Right ventricle myocardium superior (tissue), 1 donor: Measurements from ENCODE around the gene CABP1. TPM values are rescaled to one million over a fixed set of nuclear protein-coding genes. Genes with fewer than 3 reads are reported as not detected.
A peak's percentile ranks its signal among the peaks of the same experiment; 100 is the strongest.
"Not testable (repeated sequence)": the region's sequence is repeated elsewhere in the genome, so short reads cannot be mapped to it uniquely, and the experiment has no call there.

Experiments used
- ATAC-seq: fragments of 200-7000 bp; cut with Tn5 transposase; one replicate; pipeline ENCODE4 v1.9.1; 2020; ENCODE audit warnings: mild to moderate bottlenecking; ENCODE audit not compliant: poor library complexity
- DNase-seq: peaks from one replicate; pipeline ENCODE4 v3.0.0-alpha.2; 2020
- intact Hi-C: fragments of 100-400 bp; cut with DNase I; formaldehyde crosslinking; loops from one replicate; pipeline ENCODE4 v1.11.2; 2022
- long read RNA-seq: library from polyadenylated mRNA; unstranded; transcript quantifications from one replicate; pipeline ENCODE4 v2.0.0, GENCODE V29; 2021
- total RNA-seq: library from RNA; stranded (reverse); fragmentation: NEBNext Ultra II Directional; extraction: Animal tissue kit (Norgen Biotek cat#: 25700); gene quantifications from one replicate; pipeline ENCODE4 v1.2.1, GENCODE V29; 2021
- donor health status: DM: no; HTN: yes; CAD: no; lungs with severe emphysema.

Gene CABP1
- total RNA-seq: 6.5 TPM
- long read RNA-seq, partial matches to known transcripts: 0 of 5 reads
- long read RNA-seq, other reads (novel, unspliced or antisense): 3 of 5 reads

DNA sequence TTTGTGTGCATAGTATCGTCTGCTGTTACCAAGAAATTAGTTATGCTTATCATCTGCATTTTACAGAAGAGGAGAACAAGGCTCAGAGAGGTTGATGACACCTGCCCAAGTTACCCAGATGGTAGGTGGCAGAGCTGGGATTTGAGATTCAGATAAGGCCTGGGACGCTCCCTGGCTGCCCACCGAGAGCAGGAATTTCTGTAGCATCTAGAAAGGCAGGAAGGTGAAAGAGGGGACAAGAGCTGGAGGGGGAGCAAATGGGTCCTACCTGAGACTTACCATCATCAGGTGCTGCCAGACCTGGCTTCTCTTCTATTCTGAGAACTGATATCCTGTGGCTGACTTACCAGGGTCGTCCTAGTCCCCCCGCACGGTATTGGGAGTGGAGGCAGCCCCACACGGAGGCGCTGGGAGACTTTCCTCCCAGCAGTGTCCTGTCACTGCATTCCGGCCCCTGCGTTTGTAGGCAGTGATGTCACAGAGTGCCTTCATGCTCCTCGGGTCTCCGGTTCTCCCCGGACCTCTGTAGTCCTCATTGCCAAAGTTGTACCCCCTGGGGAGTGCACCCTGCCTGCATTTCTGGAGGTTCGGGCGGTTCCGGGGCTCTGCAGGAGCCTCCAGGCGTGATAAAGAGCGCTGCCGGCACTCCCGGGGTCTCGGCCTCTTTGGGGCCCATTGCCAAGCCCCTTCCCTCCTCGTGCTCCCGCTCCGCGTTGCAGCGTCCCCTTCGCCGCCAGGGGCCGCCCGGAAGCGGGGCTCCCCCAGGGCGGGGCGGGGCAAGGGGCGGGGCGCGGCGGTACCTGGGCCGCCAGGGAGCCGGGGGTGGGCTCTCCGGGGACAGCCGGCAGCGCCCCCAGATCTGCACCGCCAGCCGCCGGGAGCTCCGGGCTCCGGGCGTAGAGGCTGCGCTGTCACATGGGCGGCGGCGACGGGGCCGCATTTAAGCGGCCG is at the start of gene CABP1:
Gene CABP1 (plus strand): TSS at position 856 of the 951 bp plus-strand sequence. CDS start 60 bp downstream, at position 916.
- peak; percentile 70 for ATAC-seq
- DNase-seq: no peak
- intact Hi-C loops: loop anchor here (5.0 kb wide), 1 partner anchor 332 kb away; no protein-coding TSS in a partner anchor

GRCh38 chr12:120590741-120591407 is 49.6 kb upstream of the CABP1 start:
- DNase-seq (no peak), ATAC-seq (no peak)
- intact Hi-C loops: no loop called here

DNA sequence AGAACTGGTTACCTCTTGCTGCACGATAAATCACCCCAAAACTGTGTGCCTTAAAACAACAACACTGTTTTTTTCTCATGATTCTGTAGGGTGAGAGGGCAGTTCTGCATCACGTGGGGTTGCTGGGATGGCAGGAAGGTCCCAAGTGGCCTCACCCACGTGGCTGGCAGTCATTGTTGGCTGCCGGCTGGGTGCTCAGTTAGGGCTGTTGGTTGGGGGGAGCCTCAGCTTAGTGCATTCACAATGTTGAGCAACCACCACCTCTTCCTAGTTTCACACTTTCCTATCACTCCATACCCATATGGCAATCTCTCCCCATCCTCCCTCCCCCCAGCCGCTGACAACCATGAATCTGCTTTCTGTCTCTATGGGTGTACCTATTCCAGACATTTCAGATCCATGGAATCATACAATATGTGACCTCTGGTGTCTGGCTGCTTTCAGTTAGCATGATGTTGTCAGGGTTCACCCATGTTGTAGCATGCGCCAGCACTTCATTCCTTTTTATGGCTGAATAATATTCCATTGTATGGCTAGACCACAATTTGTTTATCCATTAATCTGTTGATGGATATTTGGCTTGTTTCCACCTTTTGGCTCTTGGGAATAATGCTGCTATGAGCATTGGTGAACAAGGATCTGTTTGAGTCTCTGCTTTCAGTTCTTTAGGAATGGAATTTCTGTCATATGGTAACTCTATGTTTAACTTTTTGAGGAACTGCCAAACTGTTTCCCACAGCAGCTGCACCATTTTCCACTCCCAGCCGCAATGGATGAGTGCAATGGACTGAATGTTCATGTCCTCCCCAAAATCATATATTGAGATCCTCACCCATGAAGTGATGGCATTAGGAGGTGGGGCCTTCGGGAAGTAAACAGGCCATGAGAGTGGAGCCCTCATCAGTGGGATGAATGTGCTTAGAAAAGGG is 48.0 kb upstream of the CABP1 start:
- intact Hi-C loops: no loop called here
- ATAC-seq (no peak), DNase-seq (no peak)

- ATAC-seq (no peak), DNase-seq (no peak)
- intact Hi-C loops: no loop called here
Measured at GRCh38 chr12:120596901-120597300, 43.5 kb upstream of the CABP1 start.

GRCh38 chr12:120597861-120598260 is 42.6 kb upstream of the CABP1 start:
- no peak for ATAC-seq
- intact Hi-C loops: no loop called here

GRCh38 chr12:120598674-120599463 is 41.6 kb upstream of the CABP1 start:
- ATAC-seq: peak; percentile 78
- DNase-seq: no peak
- intact Hi-C loops: no loop called here

More at GRCh38 chr12:120597861-120598260, 42.6 kb upstream of the CABP1 start:
- DNase-seq: no peak

DNA sequence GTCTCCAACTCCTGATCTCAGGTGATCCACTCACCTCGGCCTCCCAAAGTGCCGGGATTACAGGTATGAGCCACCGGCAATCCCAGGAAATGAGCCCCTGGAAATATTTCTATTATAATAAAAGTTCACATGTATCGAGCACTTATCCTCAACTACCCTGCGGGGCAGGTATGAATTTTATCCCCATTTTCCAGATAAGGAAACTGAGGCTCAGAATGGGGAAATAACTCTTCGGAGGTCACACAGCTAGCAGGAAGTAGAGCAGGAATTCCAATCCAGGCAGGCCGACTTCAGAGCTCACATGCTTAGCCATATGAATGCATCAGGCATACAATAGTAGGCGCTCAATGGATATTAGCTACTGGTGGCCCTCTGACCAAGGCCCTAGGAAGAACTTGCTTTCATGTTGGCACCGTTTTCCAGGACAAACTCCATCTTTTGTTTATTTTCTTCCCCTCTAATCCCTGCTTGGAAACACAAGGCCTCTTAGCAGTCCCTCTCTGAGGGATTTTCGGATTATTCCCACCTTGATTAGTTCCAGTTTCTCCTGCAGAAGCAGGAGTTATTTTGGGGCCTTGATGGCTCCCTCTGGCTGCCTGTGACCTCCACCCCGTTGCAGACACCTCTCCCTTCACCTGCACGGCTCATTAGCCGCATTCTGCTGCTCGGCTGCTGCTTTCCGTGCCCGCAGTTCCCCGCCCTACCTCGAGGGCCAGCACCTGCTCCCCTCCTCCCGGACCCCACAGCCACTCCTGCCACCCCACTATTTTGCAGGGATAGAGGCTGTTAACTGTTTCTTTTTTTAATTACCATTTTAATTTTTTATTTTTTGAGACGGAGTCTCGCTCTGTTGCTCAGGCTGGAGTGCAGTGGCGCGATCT is 40.5 kb upstream of the CABP1 start:
- intact Hi-C loops: no loop called here
- ATAC-seq: no peak
- DNase-seq: no peak

GRCh38 chr12:120602416-120602815 is 38.0 kb upstream of the CABP1 start:
- intact Hi-C loops, ATAC-seq: not testable (repeated sequence)
- peak; percentile 55 for DNase-seq

GRCh38 chr12:120610560-120610959 is 29.9 kb upstream of the CABP1 start:
- intact Hi-C loops: no loop called here
- ATAC-seq: no peak

GRCh38 chr12:120611534-120611933 is 28.9 kb upstream of the CABP1 start:
- intact Hi-C loops, ATAC-seq, DNase-seq: not testable (repeated sequence)

More at GRCh38 chr12:120610560-120610959, 29.9 kb upstream of the CABP1 start:
- no peak for DNase-seq

DNA sequence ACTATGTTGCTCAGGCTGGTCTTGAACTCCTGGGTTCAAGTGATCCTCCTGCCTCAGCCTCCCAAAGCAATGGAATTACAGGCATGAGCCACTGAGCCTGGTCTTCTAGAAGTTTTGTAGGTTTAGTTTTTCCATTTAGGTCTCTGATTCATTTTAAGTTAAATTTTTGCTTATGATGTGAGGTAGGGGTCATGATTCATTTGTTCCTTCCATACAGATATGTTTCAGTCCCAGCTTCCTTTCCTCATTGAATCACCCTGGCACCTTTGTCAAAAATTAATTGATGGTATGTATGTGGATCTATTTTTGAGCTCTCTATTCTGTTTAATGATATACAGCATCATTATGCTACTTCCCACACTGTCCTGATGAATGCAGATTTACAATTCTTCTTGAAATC is 25.6 kb upstream of the CABP1 start:
- intact Hi-C loops: no loop called here
- no peak for DNase-seq
- no peak for ATAC-seq

- ATAC-seq, DNase-seq, intact Hi-C loops: not testable (repeated sequence)
Measured at GRCh38 chr12:120617193-120617592, 23.2 kb upstream of the CABP1 start.

GRCh38 chr12:120617767-120618166 is 22.7 kb upstream of the CABP1 start:
- DNase-seq, ATAC-seq, intact Hi-C loops: not testable (repeated sequence)

- no peak for ATAC-seq
- intact Hi-C loops: no loop called here
- DNase-seq: no peak
Measured at GRCh38 chr12:120618954-120619615, 21.3 kb upstream of the CABP1 start.

GRCh38 chr12:120620624-120621023 is 19.8 kb upstream of the CABP1 start:
- DNase-seq (no peak), ATAC-seq (no peak)
- intact Hi-C loops: no loop called here
